GM12878 (cell line): ENCODE results near the gene EVX2. TPM values are rescaled to one million over a fixed set of nuclear protein-coding genes. Genes with fewer than 3 reads are reported as not detected.

ENCODE experiments used
- ATAC-seq: fragments of 200-7000 bp; cut with Tn5 transposase; 3 replicates; pipeline ENCODE4 v1.9.1; 2020; ENCODE audit warnings: mild to moderate bottlenecking, moderate library complexity
- BruUV-seq: library from RNA; stranded (reverse); fragments of 400-500 nt; replicated peaks from 2 replicates; lab custom pipeline; 2021; lab: Mats Ljungman, UMichigan
- CTCF ChIA-PET: fragments of 300-600 bp; sonication (Branson Sonifier 250); formaldehyde crosslinking; extraction: SDS; loops from one replicate; lab custom pipeline; 2021; ENCODE audit warnings: inconsistent platforms; lab: Yijun Ruan, JAX
- POLR2A ChIA-PET: fragments of 350-600 bp; formaldehyde crosslinking; extraction: SDS; loops from one replicate; lab custom pipeline; 2021; ENCODE audit warnings: inconsistent platforms; lab: Charles Lee
- RAD21 ChIA-PET: fragments of 300-600 bp; sonication (Branson Sonifier 250); formaldehyde crosslinking; loops from one replicate; lab custom pipeline; 2023; ENCODE audit warnings: antibody characterized with exemption; ENCODE audit not compliant: unreplicated experiment; lab: Charles Lee
- SMC1A ChIA-PET: fragments of 300-600 bp; sonication (Branson Sonifier 250); formaldehyde crosslinking; loops from one replicate; lab custom pipeline; 2023; ENCODE audit not compliant: unreplicated experiment, uncharacterized antibody; lab: Charles Lee
- DNase-seq: peaks from one replicate; pipeline ENCODE4 v3.0.0-alpha.2; 2011; ENCODE audit warnings: low read depth, low spot score
- FAIRE-seq: peaks from 3 replicates; lab custom pipeline; 2011; peaks lifted over from hg19 to GRCh38; lab: Jason Lieb, UNC
- H2AFZ ChIP-seq: 2 replicates; pipeline ENCODE4 v1.6.0; 2011; ENCODE audit warnings: low read depth, low read length, control low read depth; ENCODE audit not compliant: control insufficient read depth
- H3K27ac ChIP-seq: 2 replicates; pipeline ENCODE4 v1.5.1; 2011; ENCODE audit warnings: control low read depth; ENCODE audit not compliant: control insufficient read depth, insufficient read depth
- H3K27me3 ChIP-seq, 2 experiments: replicated peaks in 1 of 2; 2 replicates each; pipeline versions ENCODE4 v1.6.0 to v1.6.1; 2011; ENCODE audit warnings: low read length in 1 of 2; ENCODE audit not compliant: control insufficient read depth in 2 of 2, insufficient read depth in 2 of 2
- H3K36me3 ChIP-seq, 2 experiments: 2 replicates each; pipeline ENCODE4 v1.5.1; 2011; ENCODE audit warnings: low read length in 1 of 2; ENCODE audit not compliant: control insufficient read depth in 2 of 2, insufficient read depth in 2 of 2
- H3K4me1 ChIP-seq: 2 replicates; pipeline ENCODE4 v1.6.1; 2011; ENCODE audit warnings: mild to moderate bottlenecking, low read length, moderate library complexity, mixed read lengths; ENCODE audit not compliant: control insufficient read depth, insufficient read depth
- H3K4me2 ChIP-seq: 2 replicates; pipeline ENCODE4 v1.6.0; 2011; ENCODE audit warnings: control low read depth; ENCODE audit not compliant: control insufficient read depth, insufficient read depth
- H3K4me3 ChIP-seq: fragments of 200-600 bp; sonication (generic); 2 replicates; pipeline ENCODE4 v1.5.1; 2016
- H3K79me2 ChIP-seq: 2 replicates; pipeline ENCODE4 v1.6.0; 2011; ENCODE audit warnings: low read length; ENCODE audit not compliant: control insufficient read depth, insufficient read depth
- H3K9ac ChIP-seq: 2 replicates; pipeline ENCODE4 v1.8.0; 2011; ENCODE audit warnings: low read length, control low read depth, mixed read lengths; ENCODE audit not compliant: control insufficient read depth, insufficient read depth
- H3K9me3 ChIP-seq: replicated peaks from 3 replicates; pipeline ENCODE4 v1.5.1; 2011; ENCODE audit warnings: mild to moderate bottlenecking, low read length; ENCODE audit not compliant: control insufficient read depth, insufficient read depth
- H4K20me1 ChIP-seq: 2 replicates; pipeline ENCODE4 v1.6.0; 2011; ENCODE audit not compliant: control insufficient read depth, insufficient read depth
- WGBS: methylation state at CpG from one replicate; pipeline ENCODE4 v1.1.6; 2016; ENCODE audit warnings: low lambda C conversion rate; ENCODE audit not compliant: insufficient replicate concordance, insufficient coverage; ENCODE audit errors: missing lambda C conversion rate; 5-methylcytosine and 5-hydroxymethylcytosine counted together
- in situ Hi-C: fragments of 300-500 bp; cut with MboI; formaldehyde crosslinking; loops from 9 replicates; pipeline ENCODE4 v1.14.3; 2018; ENCODE audit warnings: mixed read lengths
- intact Hi-C: fragments of 100-400 bp; cut with micrococcal nuclease; formaldehyde crosslinking; loops from one replicate; pipeline ENCODE4 v1.14.2; 2022; ENCODE audit not compliant: unreplicated experiment
- polyA plus RNA-seq, 11 experiments: library from polyadenylated mRNA; depleted of rRNA in 4 of 11; unstranded in 6 of 11; stranded (reverse) in 5 of 11; fragments of >200 nt; fragmentation: Nextera tagmentation in 4 of 11; fragmentation: Illumina TruSeq in 1 of 11; extraction: Ambion mirVana in 4 of 11; extraction: Trizol in 1 of 11; gene quantifications; 1 replicate in 1 of 11; 2 replicates in 10 of 11; pipeline versions ENCODE4 v1.2.1 to v1.2.3, GENCODE V29; 2011 to 2016; ENCODE audit warnings: inconsistent platforms in 2 of 11, missing spikeins in 2 of 11, low read depth in 1 of 11
- total RNA-seq, 4 experiments: library from RNA; depleted of rRNA in 3 of 4; stranded (reverse); fragments of >200 nt in 3 of 4; fragmentation: Illumina TruSeq in 1 of 4; extraction: Trizol in 1 of 4; gene quantifications; 2 replicates each; pipeline versions ENCODE4 v1.2.1 to v1.2.3, GENCODE V29; 2013 to 2021
- TF ChIP-seq, protein P1 (sequence below): fragments of 450-650 bp; IDR thresholded peaks from 2 replicates; pipeline ENCODE4 v1.6.1; 2017; ENCODE audit warnings: mild to moderate bottlenecking, moderate library complexity
- TF ChIP-seq, protein P2 (sequence below): fragments of 450-650 bp; IDR thresholded peaks from 2 replicates; pipeline ENCODE4 v1.6.1; 2017; ENCODE audit warnings: antibody characterized with exemption, mild to moderate bottlenecking, moderate library complexity

Gene EVX2
- total and polyA plus RNA-seq, 10 of the 15 experiments (the other 5 are each of a cell fraction or from before 2014, with no cell fraction given): not detected

DNA sequence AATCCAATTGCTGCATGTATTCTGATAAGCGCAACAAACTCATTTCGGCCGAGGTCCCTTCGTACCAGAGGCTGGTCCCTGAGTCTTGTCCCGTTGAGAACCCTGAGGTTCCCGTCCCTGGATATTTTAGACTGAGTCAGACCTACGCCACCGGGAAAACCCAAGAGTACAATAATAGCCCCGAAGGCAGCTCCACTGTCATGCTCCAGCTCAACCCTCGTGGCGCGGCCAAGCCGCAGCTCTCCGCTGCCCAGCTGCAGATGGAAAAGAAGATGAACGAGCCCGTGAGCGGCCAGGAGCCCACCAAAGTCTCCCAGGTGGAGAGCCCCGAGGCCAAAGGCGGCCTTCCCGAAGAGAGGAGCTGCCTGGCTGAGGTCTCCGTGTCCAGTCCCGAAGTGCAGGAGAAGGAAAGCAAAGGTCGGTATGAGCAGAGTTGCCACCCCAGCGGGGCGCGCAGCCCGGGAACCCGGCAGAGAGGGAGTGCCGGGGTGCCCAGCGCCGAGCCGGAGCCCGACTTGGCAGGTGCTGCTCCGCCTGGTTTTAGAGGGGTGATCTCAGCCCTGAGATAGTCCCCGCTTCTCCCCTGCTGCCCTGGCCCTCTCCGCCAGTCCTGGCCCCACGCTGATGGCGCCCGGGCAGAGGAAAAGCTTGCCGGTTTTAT lies 33.5 kb upstream of the EVX2 start:
- ChIA-PET POLR2A (no interaction called here), SMC1A (interaction anchor here (0.6 kb wide), 1 partner anchor 1004 kb away, joined by 3 read pairs; no protein-coding TSS in a partner anchor), RAD21 (no interaction called here)
- ATAC-seq (no peak), FAIRE-seq (no peak)
- Histone ChIP-seq H3K27me3 (peaks cover 9 to 43% of the 10 kb centered on the region in 2 experiments), H3K36me3 (no peaks in the 10 kb centered on the region), H3K79me2 (no peaks in the 10 kb centered on the region), H3K27ac (no peak overlapping the region), H3K4me1 (no peaks in the 10 kb centered on the region), H2AFZ (no peak overlapping the region), H3K4me3 (no peak overlapping the region), H3K4me2 (no peak overlapping the region)
- intact Hi-C loops: no loop called here
- in situ Hi-C loops: no loop called here
- TF ChIP-seq, protein P1, sequence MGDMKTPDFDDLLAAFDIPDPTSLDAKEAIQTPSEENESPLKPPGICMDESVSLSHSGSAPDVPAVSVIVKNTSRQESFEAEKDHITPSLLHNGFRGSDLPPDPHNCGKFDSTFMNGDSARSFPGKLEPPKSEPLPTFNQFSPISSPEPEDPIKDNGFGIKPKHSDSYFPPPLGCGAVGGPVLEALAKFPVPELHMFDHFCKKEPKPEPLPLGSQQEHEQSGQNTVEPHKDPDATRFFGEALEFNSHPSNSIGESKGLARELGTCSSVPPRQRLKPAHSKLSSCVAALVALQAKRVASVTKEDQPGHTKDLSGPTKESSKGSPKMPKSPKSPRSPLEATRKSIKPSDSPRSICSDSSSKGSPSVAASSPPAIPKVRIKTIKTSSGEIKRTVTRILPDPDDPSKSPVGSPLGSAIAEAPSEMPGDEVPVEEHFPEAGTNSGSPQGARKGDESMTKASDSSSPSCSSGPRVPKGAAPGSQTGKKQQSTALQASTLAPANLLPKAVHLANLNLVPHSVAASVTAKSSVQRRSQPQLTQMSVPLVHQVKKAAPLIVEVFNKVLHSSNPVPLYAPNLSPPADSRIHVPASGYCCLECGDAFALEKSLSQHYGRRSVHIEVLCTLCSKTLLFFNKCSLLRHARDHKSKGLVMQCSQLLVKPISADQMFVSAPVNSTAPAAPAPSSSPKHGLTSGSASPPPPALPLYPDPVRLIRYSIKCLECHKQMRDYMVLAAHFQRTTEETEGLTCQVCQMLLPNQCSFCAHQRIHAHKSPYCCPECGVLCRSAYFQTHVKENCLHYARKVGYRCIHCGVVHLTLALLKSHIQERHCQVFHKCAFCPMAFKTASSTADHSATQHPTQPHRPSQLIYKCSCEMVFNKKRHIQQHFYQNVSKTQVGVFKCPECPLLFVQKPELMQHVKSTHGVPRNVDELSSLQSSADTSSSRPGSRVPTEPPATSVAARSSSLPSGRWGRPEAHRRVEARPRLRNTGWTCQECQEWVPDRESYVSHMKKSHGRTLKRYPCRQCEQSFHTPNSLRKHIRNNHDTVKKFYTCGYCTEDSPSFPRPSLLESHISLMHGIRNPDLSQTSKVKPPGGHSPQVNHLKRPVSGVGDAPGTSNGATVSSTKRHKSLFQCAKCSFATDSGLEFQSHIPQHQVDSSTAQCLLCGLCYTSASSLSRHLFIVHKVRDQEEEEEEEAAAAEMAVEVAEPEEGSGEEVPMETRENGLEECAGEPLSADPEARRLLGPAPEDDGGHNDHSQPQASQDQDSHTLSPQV: no peak
- TF ChIP-seq, protein P2, sequence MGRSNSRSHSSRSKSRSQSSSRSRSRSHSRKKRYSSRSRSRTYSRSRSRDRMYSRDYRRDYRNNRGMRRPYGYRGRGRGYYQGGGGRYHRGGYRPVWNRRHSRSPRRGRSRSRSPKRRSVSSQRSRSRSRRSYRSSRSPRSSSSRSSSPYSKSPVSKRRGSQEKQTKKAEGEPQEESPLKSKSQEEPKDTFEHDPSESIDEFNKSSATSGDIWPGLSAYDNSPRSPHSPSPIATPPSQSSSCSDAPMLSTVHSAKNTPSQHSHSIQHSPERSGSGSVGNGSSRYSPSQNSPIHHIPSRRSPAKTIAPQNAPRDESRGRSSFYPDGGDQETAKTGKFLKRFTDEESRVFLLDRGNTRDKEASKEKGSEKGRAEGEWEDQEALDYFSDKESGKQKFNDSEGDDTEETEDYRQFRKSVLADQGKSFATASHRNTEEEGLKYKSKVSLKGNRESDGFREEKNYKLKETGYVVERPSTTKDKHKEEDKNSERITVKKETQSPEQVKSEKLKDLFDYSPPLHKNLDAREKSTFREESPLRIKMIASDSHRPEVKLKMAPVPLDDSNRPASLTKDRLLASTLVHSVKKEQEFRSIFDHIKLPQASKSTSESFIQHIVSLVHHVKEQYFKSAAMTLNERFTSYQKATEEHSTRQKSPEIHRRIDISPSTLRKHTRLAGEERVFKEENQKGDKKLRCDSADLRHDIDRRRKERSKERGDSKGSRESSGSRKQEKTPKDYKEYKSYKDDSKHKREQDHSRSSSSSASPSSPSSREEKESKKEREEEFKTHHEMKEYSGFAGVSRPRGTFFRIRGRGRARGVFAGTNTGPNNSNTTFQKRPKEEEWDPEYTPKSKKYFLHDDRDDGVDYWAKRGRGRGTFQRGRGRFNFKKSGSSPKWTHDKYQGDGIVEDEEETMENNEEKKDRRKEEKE: no peak
- TF ChIP-seq, all 136 proteins: peak for 0
- Histone ChIP-seq H4K20me1 (no peaks in the 10 kb centered on the region), H3K9ac (no peak overlapping the region), H3K9me3 (peaks cover 1% of the 10 kb centered on the region; the same call in 1 of the 3 replicates)
- BruUV-seq: no TSS peak
- CTCF ChIA-PET: no interaction called here
- DNase-seq: no peak
- WGBS: 68% methylated on average over 40 of the region's 40 CpGs
